ENCODE results near the gene APBA1. TPM values are rescaled to one million over a fixed set of nuclear protein-coding genes. Genes with fewer than 3 reads are reported as not detected.

The APBA1 gene
- total RNA-seq, 1 experiment from 2014 or later: 0.34 TPM

GRCh38 chr9:69617006-69617405 lies 55.2 kb downstream of the APBA1 start:
- Mint-ChIP-seq H3K27ac (ENCODE audit: unreplicated experiment) (no peak overlapping the region), H3K27me3 (ENCODE audit: insufficient read depth, unreplicated experiment) (no peaks in the 10 kb centered on the region), H3K4me1 (ENCODE audit: low read depth, unreplicated experiment) (no peaks in the 10 kb centered on the region), H3K9me3 (ENCODE audit: unreplicated experiment) (no peaks in the 10 kb centered on the region), H3K4me3 (ENCODE audit: unreplicated experiment) (no peak overlapping the region), H3K36me3 (ENCODE audit: insufficient read depth, unreplicated experiment) (no peaks in the 10 kb centered on the region)
- no peak overlapping the region for H3K4me3 ChIP-seq (ENCODE audit: low read depth, low read length)
- DNase-seq: no peak
- CTCF ChIA-PET: no interaction called here
- H3K27me3 ChIP-seq (replicated peaks; ENCODE audit: control insufficient read depth, insufficient read depth, low read length): no peaks in the 10 kb centered on the region
- no peak for TF ChIP-seq CTCF (IDR thresholded peaks at IDR 0.05; ENCODE audit: insufficient read depth in 1 of 2, low read depth in 1 of 2, low read length in 1 of 2, severe bottlenecking in 1 of 2, unreplicated experiment in 1 of 2)
- intact Hi-C loops (cut with micrococcal nuclease; ENCODE audit: unreplicated experiment): no loop called here
- no peaks in the 10 kb centered on the region for H3K36me3 ChIP-seq (ENCODE audit: control insufficient read depth, insufficient read depth, low read length)
- POLR2A ChIA-PET: no interaction called here
- BruUV-seq (replicated peaks): no TSS peak
- H3K9me3 ChIP-seq: no peaks in the 10 kb centered on the region
- H3K4me1 ChIP-seq: no peaks in the 10 kb centered on the region

- POLR2A ChIA-PET: no interaction called here
Observed at GRCh38 chr9:69615880-69616279, 56.3 kb downstream of the APBA1 start.

GRCh38 chr9:69611221-69611620 lies 61.0 kb downstream of the APBA1 start:
- H3K9me3 Mint-ChIP-seq (ENCODE audit: unreplicated experiment): no peaks in the 10 kb centered on the region
- no peak for DNase-seq
- no peaks in the 10 kb centered on the region for H3K36me3 ChIP-seq (ENCODE audit: control insufficient read depth, insufficient read depth, low read length)
- CTCF ChIA-PET: no interaction called here
- no peak overlapping the region for H3K4me3 ChIP-seq (ENCODE audit: low read depth, low read length)
- POLR2A ChIA-PET: no interaction called here
- H3K27ac Mint-ChIP-seq (ENCODE audit: unreplicated experiment): no peak overlapping the region
- no peaks in the 10 kb centered on the region for H3K27me3 ChIP-seq (replicated peaks; ENCODE audit: control insufficient read depth, insufficient read depth, low read length)
- intact Hi-C loops (cut with micrococcal nuclease; ENCODE audit: unreplicated experiment): no loop called here
- no peaks in the 10 kb centered on the region for H3K4me1 Mint-ChIP-seq (ENCODE audit: low read depth, unreplicated experiment)
- no peak for TF ChIP-seq CTCF (IDR thresholded peaks at IDR 0.05; ENCODE audit: insufficient read depth in 1 of 2, low read depth in 1 of 2, low read length in 1 of 2, severe bottlenecking in 1 of 2, unreplicated experiment in 1 of 2)
- no peak overlapping the region for H3K4me3 Mint-ChIP-seq (ENCODE audit: unreplicated experiment)
- no peaks in the 10 kb centered on the region for H3K36me3 Mint-ChIP-seq (ENCODE audit: insufficient read depth, unreplicated experiment)
- H3K4me1 ChIP-seq: no peaks in the 10 kb centered on the region
- no TSS peak for BruUV-seq (replicated peaks)
- peaks cover 2% of the 10 kb centered on the region for H3K27me3 Mint-ChIP-seq (ENCODE audit: insufficient read depth, unreplicated experiment)
- no peaks in the 10 kb centered on the region for H3K9me3 ChIP-seq

More at GRCh38 chr9:69615880-69616279, 56.3 kb downstream of the APBA1 start:
- CTCF ChIA-PET: no interaction called here
- Mint-ChIP-seq H3K9me3 (ENCODE audit: unreplicated experiment) (no peaks in the 10 kb centered on the region), H3K27me3 (ENCODE audit: insufficient read depth, unreplicated experiment) (no peaks in the 10 kb centered on the region), H3K27ac (ENCODE audit: unreplicated experiment) (no peak overlapping the region), H3K36me3 (ENCODE audit: insufficient read depth, unreplicated experiment) (no peaks in the 10 kb centered on the region), H3K4me1 (ENCODE audit: low read depth, unreplicated experiment) (no peaks in the 10 kb centered on the region), H3K4me3 (ENCODE audit: unreplicated experiment) (no peak overlapping the region)
- no peaks in the 10 kb centered on the region for H3K36me3 ChIP-seq (ENCODE audit: control insufficient read depth, insufficient read depth, low read length)
- H3K27me3 ChIP-seq (replicated peaks; ENCODE audit: control insufficient read depth, insufficient read depth, low read length): no peaks in the 10 kb centered on the region
- TF ChIP-seq CTCF (IDR thresholded peaks at IDR 0.05; ENCODE audit: insufficient read depth in 1 of 2, low read depth in 1 of 2, low read length in 1 of 2, severe bottlenecking in 1 of 2, unreplicated experiment in 1 of 2): no peak
- intact Hi-C loops (cut with micrococcal nuclease; ENCODE audit: unreplicated experiment): no loop called here
- no peak overlapping the region for H3K4me3 ChIP-seq (ENCODE audit: low read depth, low read length)
- no peaks in the 10 kb centered on the region for H3K4me1 ChIP-seq
- no peaks in the 10 kb centered on the region for H3K9me3 ChIP-seq
- DNase-seq: no peak
- BruUV-seq (replicated peaks): no TSS peak
